SK-N-SH (cell line): ENCODE measurements around the gene RIPOR2. TPM values are rescaled to one million over a fixed set of nuclear protein-coding genes. Genes with fewer than 3 reads are reported as not detected.
"Not testable (repeated sequence)": the region's sequence is repeated elsewhere in the genome, so short reads cannot be mapped to it uniquely, and the experiment has no call there.

Experiments
- CTCF ChIA-PET: fragments of 300-600, 350-600 bp; formaldehyde crosslinking; extraction: SDS; loops from one replicate; lab custom pipeline; 2021; lab: Yijun Ruan, JAX
- POLR2A ChIA-PET: fragments of 350-600 bp; sonication (Branson Sonifier 250); formaldehyde crosslinking; extraction: SDS; loops from one replicate; lab custom pipeline; 2020; ENCODE audit warnings: antibody characterized with exemption, inconsistent platforms; lab: Yijun Ruan, JAX
- DNase-seq: peaks from one replicate; pipeline ENCODE4 v3.0.0; 2012
- H2AFZ ChIP-seq: fragments of 200-600 bp; sonication (generic); 2 replicates; pipeline ENCODE4 v1.8.1; 2016; ENCODE audit warnings: antibody characterized with exemption, mild to moderate bottlenecking, low read depth
- H3F3A ChIP-seq: fragments of 200-600 bp; sonication (generic); replicated peaks from 2 replicates; pipeline ENCODE3; 2016; ENCODE audit warnings: antibody characterized with exemption, mild to moderate bottlenecking; ENCODE audit not compliant: insufficient read depth
- H3K27ac ChIP-seq, 2 experiments: fragments of 200-500 bp in 1 of 2; fragments of 200-600 bp in 1 of 2; sonication (Bioruptor generic) in 1 of 2; sonication (generic), shearing (Covaris generic) in 1 of 2; 2 replicates each; pipeline versions ENCODE4 v1.5.1 to v1.6.1; 2014 to 2016; ENCODE audit warnings: low read depth in 2 of 2, inconsistent platforms in 1 of 2, low read length in 1 of 2, mild to moderate bottlenecking in 1 of 2, mixed read lengths in 1 of 2
- H3K27me3 ChIP-seq: fragments of 200-600 bp; sonication (generic), shearing (Covaris generic); 2 replicates; pipeline ENCODE4 v1.6.1; 2016; ENCODE audit warnings: mixed run types; ENCODE audit not compliant: insufficient read depth
- H3K36me3 ChIP-seq, 2 experiments: fragments of 200-500 bp in 1 of 2; fragments of 200-600 bp in 1 of 2; sonication (Bioruptor generic) in 1 of 2; sonication (generic) in 1 of 2; replicated peaks in 1 of 2; 2 replicates each; pipeline versions ENCODE3 to v1.5.1; 2014 to 2016; ENCODE audit warnings: low read length in 1 of 2, mild to moderate bottlenecking in 1 of 2; ENCODE audit not compliant: insufficient read depth in 2 of 2, control insufficient read depth in 1 of 2
- H3K4me1 ChIP-seq, 2 experiments: fragments of 200-500 bp in 1 of 2; fragments of 200-600 bp in 1 of 2; sonication (Bioruptor generic) in 1 of 2; sonication (generic), shearing (Covaris generic) in 1 of 2; 2 replicates each; pipeline versions ENCODE4 v1.5.1 to v1.6.1; 2014 to 2016; ENCODE audit warnings: low read depth in 1 of 2, low read length in 1 of 2, mixed run types in 1 of 2; ENCODE audit not compliant: insufficient read depth in 2 of 2, control insufficient read depth in 1 of 2
- H3K4me2 ChIP-seq: fragments of 200-600 bp; sonication (generic), shearing (Covaris generic); 2 replicates; pipeline ENCODE4 v1.6.1; 2017; ENCODE audit warnings: mixed run types
- H3K4me3 ChIP-seq, 2 experiments: fragments of 200-500 bp in 1 of 2; fragments of 200-600 bp in 1 of 2; sonication (Bioruptor generic) in 1 of 2; sonication (generic), shearing (Covaris generic) in 1 of 2; 2 replicates each; pipeline versions ENCODE4 v1.5.1 to v1.8.1; 2014 to 2016; ENCODE audit warnings: low read depth in 2 of 2, inconsistent platforms in 1 of 2, low read length in 1 of 2, mild to moderate bottlenecking in 1 of 2, mixed read lengths in 1 of 2, moderate library complexity in 1 of 2
- H3K79me2 ChIP-seq: fragments of 200-600 bp; sonication (generic); 2 replicates; pipeline ENCODE4 v1.8.1; 2017; ENCODE audit warnings: mild to moderate bottlenecking; ENCODE audit not compliant: insufficient read depth
- H3K9ac ChIP-seq: fragments of 200-600 bp; sonication (generic); 2 replicates; pipeline ENCODE4 v1.6.1; 2017; ENCODE audit warnings: mixed run types
- H3K9me2 ChIP-seq: fragments of 200-600 bp; sonication (generic); 2 replicates; pipeline ENCODE4 v1.6.1; 2017; ENCODE audit warnings: mixed run types
- H3K9me3 ChIP-seq: fragments of 200-600 bp; sonication (generic); 2 replicates; pipeline ENCODE4 v1.6.1; 2017; ENCODE audit warnings: mixed run types, mild to moderate bottlenecking, moderate library complexity
- H4K20me1 ChIP-seq: fragments of 200-600 bp; sonication (generic); 2 replicates; pipeline ENCODE4 v1.6.1; 2017; ENCODE audit warnings: mild to moderate bottlenecking, mixed run types; ENCODE audit not compliant: insufficient read depth
- EP300 ChIP-seq, 2 experiments: IDR thresholded peaks; 2 replicates each; pipeline versions ENCODE4 v1.4.0 to v1.6.1; 2012; ENCODE audit warnings: borderline replicate concordance in 1 of 2, low read depth in 1 of 2, low read length in 1 of 2
- EZH2phosphoT487 ChIP-seq: fragments of 200-600 bp; sonication (generic); IDR thresholded peaks from 2 replicates; pipeline ENCODE4 v1.6.1; 2017; ENCODE audit warnings: low read depth, mixed run types, mild to moderate bottlenecking, antibody characterized with exemption, moderate library complexity, borderline replicate concordance
- FOSL2 ChIP-seq: IDR thresholded peaks from 2 replicates; pipeline ENCODE4 v1.4.0; 2012; ENCODE audit warnings: low read depth, mild to moderate bottlenecking, moderate library complexity, borderline replicate concordance
- FOXJ3 ChIP-seq: sonication (generic); formaldehyde crosslinking; IDR thresholded peaks from 2 replicates; pipeline ENCODE4 v1.5.1; 2020; ENCODE audit warnings: mild to moderate bottlenecking, missing genetic modification reagents
- FOXM1 ChIP-seq: IDR thresholded peaks from 2 replicates; pipeline ENCODE4 v1.4.0; 2012; ENCODE audit warnings: low read depth, mild to moderate bottlenecking
- GABPA ChIP-seq: IDR thresholded peaks from 2 replicates; pipeline ENCODE4 v1.4.0; 2012; ENCODE audit warnings: low read depth, mild to moderate bottlenecking
- IRF3 ChIP-seq: fragments of 150-350 bp; IDR thresholded peaks from 2 replicates; pipeline ENCODE4 v1.6.1; 2016; ENCODE audit warnings: mild to moderate bottlenecking, low read depth, low read length
- MAX ChIP-seq: IDR thresholded peaks from 2 replicates; pipeline ENCODE4 v1.4.0; 2012; ENCODE audit warnings: low read depth
- MEF2A ChIP-seq: IDR thresholded peaks from 2 replicates; pipeline ENCODE4 v1.4.0; 2012; ENCODE audit warnings: low read depth, borderline replicate concordance
- NRF1 ChIP-seq: IDR thresholded peaks from 2 replicates; pipeline ENCODE4 v1.6.1; 2012; ENCODE audit warnings: low read depth, mild to moderate bottlenecking, low read length
- POLR2AphosphoS5 ChIP-seq: IDR thresholded peaks from 2 replicates; pipeline ENCODE4 v1.6.1; 2012; ENCODE audit warnings: low read depth, low read length
- RAD21 ChIP-seq: IDR thresholded peaks from 2 replicates; pipeline ENCODE4 v1.6.1; 2012; ENCODE audit warnings: mild to moderate bottlenecking, low read length
- REST ChIP-seq: IDR thresholded peaks from 2 replicates; pipeline ENCODE4 v1.6.1; 2012; ENCODE audit warnings: mild to moderate bottlenecking, low read depth, low read length, moderate library complexity
- RFX5 ChIP-seq: IDR thresholded peaks from 2 replicates; pipeline ENCODE4 v1.6.1; 2012; ENCODE audit warnings: mild to moderate bottlenecking, improper control_type of control experiment, low read length
- SIN3A ChIP-seq: IDR thresholded peaks from 2 replicates; pipeline ENCODE4 v1.6.1; 2012; ENCODE audit warnings: low read depth, mild to moderate bottlenecking, low read length, moderate library complexity, borderline replicate concordance
- TCF12 ChIP-seq: IDR thresholded peaks from 2 replicates; pipeline ENCODE4 v1.4.0; 2012
- TEAD4 ChIP-seq: IDR thresholded peaks from 2 replicates; pipeline ENCODE4 v1.4.0; 2012; ENCODE audit warnings: mild to moderate bottlenecking, borderline replicate concordance; ENCODE audit not compliant: insufficient read depth
- WGBS: methylation state at CpG from one replicate; pipeline ENCODE4 v1.1.6; 2017; ENCODE audit warnings: low lambda C conversion rate; 5-methylcytosine and 5-hydroxymethylcytosine counted together
- polyA plus RNA-seq, 3 experiments: library from polyadenylated mRNA; depleted of rRNA; stranded (reverse); fragments of >200 nt; gene quantifications; 2 replicates each; pipeline ENCODE4 v1.2.3, GENCODE V29; 2012
- TF ChIP-seq, protein P1 (sequence below): IDR thresholded peaks from 2 replicates; pipeline ENCODE4; 2012
- TF ChIP-seq, protein P2 (sequence below): fragments of 200-600 bp; sonication (generic); IDR thresholded peaks from 2 replicates; pipeline ENCODE4 v1.6.1; 2017; ENCODE audit warnings: antibody characterized with exemption, mild to moderate bottlenecking, moderate library complexity
- TF ChIP-seq, protein P3 (sequence below): IDR thresholded peaks from 2 replicates; pipeline ENCODE4 v1.4.0; 2012; ENCODE audit warnings: low read depth, borderline replicate concordance

The RIPOR2 gene
- polyA plus RNA-seq, 1 of the 3 experiments (the other 2 are of a cell fraction), result 0.05 TPM

DNA sequence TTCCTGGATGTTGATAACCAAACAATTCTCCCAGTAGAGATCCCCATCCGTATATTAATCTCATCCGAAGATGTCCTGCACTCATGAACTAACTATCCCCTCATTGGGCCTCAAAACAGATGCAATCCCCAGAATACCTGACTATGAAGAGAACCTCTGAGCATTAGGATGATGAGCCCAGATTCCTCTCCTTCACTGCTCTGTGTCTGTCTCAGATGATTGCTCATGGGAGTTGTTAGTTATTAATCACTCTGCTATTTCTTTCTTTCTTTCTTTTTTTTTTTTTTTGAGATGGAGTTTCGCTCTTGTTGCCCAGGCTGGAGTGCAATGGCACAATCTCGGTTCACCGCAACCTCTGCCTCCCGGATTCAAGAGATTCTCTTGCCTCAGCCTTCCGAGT is 12.5 kb upstream of the RIPOR2 start:
- H3K79me2 ChIP-seq, H3K4me1 ChIP-seq, DNase-seq, H3K27ac ChIP-seq, CTCF ChIA-PET, H3K9me2 ChIP-seq, H3F3A ChIP-seq, H3K4me3 ChIP-seq, H3K4me2 ChIP-seq, H3K9me3 ChIP-seq, H2AFZ ChIP-seq, POLR2A ChIA-PET, H3K36me3 ChIP-seq, H4K20me1 ChIP-seq, H3K27me3 ChIP-seq, H3K9ac ChIP-seq: not testable (repeated sequence)
- 76% methylated on average over 7 of the region's 7 CpGs for WGBS

- DNase-seq, result no peak
Observed at GRCh38 chr6:24947636-24948035, 11.9 kb upstream of the RIPOR2 start.

More at GRCh38 chr6:24947636-24948035, 11.9 kb upstream of the RIPOR2 start:
- no peaks in the 10 kb centered on the region for H3K79me2 ChIP-seq
- H3F3A ChIP-seq, result no peaks in the 10 kb centered on the region
- ChIA-PET POLR2A (no interaction called here), CTCF (no interaction called here)
- 72% methylated on average over 4 of the region's 4 CpGs for WGBS
- H3K27ac ChIP-seq, result no peak overlapping the region
- peaks cover 10% of the 10 kb centered on the region; the same call in 1 of the 2 replicates for H3K9me3 ChIP-seq
- no peak overlapping the region for H3K4me3 ChIP-seq
- no peaks in the 10 kb centered on the region for H3K9me2 ChIP-seq
- TF ChIP-seq TEAD4, result no peak
- no peak for TF ChIP-seq RAD21
- no peak for TF ChIP-seq RFX5
- TF ChIP-seq, protein P1, sequence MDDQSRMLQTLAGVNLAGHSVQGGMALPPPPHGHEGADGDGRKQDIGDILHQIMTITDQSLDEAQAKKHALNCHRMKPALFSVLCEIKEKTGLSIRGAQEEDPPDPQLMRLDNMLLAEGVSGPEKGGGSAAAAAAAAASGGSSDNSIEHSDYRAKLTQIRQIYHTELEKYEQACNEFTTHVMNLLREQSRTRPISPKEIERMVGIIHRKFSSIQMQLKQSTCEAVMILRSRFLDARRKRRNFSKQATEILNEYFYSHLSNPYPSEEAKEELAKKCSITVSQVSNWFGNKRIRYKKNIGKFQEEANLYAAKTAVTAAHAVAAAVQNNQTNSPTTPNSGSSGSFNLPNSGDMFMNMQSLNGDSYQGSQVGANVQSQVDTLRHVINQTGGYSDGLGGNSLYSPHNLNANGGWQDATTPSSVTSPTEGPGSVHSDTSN, result no peak
- TF ChIP-seq IRF3, result no peak
- no peak for TF ChIP-seq TCF12
- TF ChIP-seq, protein P2, sequence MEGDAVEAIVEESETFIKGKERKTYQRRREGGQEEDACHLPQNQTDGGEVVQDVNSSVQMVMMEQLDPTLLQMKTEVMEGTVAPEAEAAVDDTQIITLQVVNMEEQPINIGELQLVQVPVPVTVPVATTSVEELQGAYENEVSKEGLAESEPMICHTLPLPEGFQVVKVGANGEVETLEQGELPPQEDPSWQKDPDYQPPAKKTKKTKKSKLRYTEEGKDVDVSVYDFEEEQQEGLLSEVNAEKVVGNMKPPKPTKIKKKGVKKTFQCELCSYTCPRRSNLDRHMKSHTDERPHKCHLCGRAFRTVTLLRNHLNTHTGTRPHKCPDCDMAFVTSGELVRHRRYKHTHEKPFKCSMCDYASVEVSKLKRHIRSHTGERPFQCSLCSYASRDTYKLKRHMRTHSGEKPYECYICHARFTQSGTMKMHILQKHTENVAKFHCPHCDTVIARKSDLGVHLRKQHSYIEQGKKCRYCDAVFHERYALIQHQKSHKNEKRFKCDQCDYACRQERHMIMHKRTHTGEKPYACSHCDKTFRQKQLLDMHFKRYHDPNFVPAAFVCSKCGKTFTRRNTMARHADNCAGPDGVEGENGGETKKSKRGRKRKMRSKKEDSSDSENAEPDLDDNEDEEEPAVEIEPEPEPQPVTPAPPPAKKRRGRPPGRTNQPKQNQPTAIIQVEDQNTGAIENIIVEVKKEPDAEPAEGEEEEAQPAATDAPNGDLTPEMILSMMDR, result no peak
- TF ChIP-seq NRF1, result no peak
- no peak for TF ChIP-seq MAX
- TF ChIP-seq, protein P3, sequence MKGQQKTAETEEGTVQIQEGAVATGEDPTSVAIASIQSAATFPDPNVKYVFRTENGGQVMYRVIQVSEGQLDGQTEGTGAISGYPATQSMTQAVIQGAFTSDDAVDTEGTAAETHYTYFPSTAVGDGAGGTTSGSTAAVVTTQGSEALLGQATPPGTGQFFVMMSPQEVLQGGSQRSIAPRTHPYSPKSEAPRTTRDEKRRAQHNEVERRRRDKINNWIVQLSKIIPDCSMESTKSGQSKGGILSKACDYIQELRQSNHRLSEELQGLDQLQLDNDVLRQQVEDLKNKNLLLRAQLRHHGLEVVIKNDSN, result no peak
- TF ChIP-seq POLR2AphosphoS5, result no peak
- no peak for TF ChIP-seq SIN3A
- TF ChIP-seq MEF2A, result no peak
- TF ChIP-seq GABPA, result no peak
- no peak for TF ChIP-seq FOXJ3
- no peak for TF ChIP-seq EZH2phosphoT487
- no peak for TF ChIP-seq FOXM1
- no peak for TF ChIP-seq EP300 (IDR thresholded peaks at IDR 0.05; ENCODE audit: borderline replicate concordance in 1 of 2, low read depth in 1 of 2, low read length in 1 of 2)
- TF ChIP-seq FOSL2, result no peak
- no peak for TF ChIP-seq REST
- H3K9ac ChIP-seq, result no peak overlapping the region
- H3K36me3 ChIP-seq, result no peaks in the 10 kb centered on the region
- H3K4me1 ChIP-seq, result no peaks in the 10 kb centered on the region
- H3K4me2 ChIP-seq, result no peak overlapping the region
- H2AFZ ChIP-seq, result no peak overlapping the region
- no peaks in the 10 kb centered on the region; the same call in 1 of the 2 replicates for H3K27me3 ChIP-seq
- no peaks in the 10 kb centered on the region for H4K20me1 ChIP-seq
